H9 (cell line): ENCODE results near the gene TMEM80. TPM values are rescaled to one million over a fixed set of nuclear protein-coding genes. Genes with fewer than 3 reads are reported as not detected.

Experiments
- DNase-seq: peaks from one replicate; pipeline ENCODE4 v3.0.0-alpha.2; 2017
- H2AFZ ChIP-seq: one replicate; pipeline ENCODE4 v1.6.1; 2013; ENCODE audit warnings: mild to moderate bottlenecking, low read length, control low read depth, moderate library complexity
- H2AK5ac ChIP-seq: 2 replicates; pipeline ENCODE4 v1.6.1; 2013; ENCODE audit warnings: low read length, control low read depth, mixed read lengths; ENCODE audit not compliant: insufficient read length
- H2BK120ac ChIP-seq: one replicate; pipeline ENCODE4 v1.6.1; 2013; ENCODE audit warnings: low read depth, mild to moderate bottlenecking, low read length, control low read depth, inconsistent platforms; ENCODE audit not compliant: poor library complexity, severe bottlenecking
- H2BK12ac ChIP-seq: 2 replicates; pipeline ENCODE4 v1.6.1; 2013; ENCODE audit warnings: low read length, control low read depth, mixed read lengths, low read depth; ENCODE audit not compliant: insufficient read length
- H2BK15ac ChIP-seq: 2 replicates; pipeline ENCODE4 v1.6.1; 2013; ENCODE audit warnings: low read depth, low read length, control low read depth
- H2BK20ac ChIP-seq: one replicate; pipeline ENCODE4 v1.6.1; 2013; ENCODE audit warnings: low read depth, mild to moderate bottlenecking, low read length, control low read depth, inconsistent platforms; ENCODE audit not compliant: poor library complexity, severe bottlenecking
- H2BK5ac ChIP-seq: 2 replicates; pipeline ENCODE4 v1.6.1; 2013; ENCODE audit warnings: low read length, control low read depth, mixed read lengths; ENCODE audit not compliant: insufficient read length
- H3K14ac ChIP-seq: 2 replicates; pipeline ENCODE4 v1.6.1; 2013; ENCODE audit warnings: low read length, control low read depth; ENCODE audit not compliant: insufficient read depth
- H3K18ac ChIP-seq: 2 replicates; pipeline ENCODE4 v1.6.1; 2013; ENCODE audit warnings: low read depth, mild to moderate bottlenecking, mixed read lengths, low read length, control low read depth; ENCODE audit not compliant: insufficient read length
- H3K23ac ChIP-seq: 2 replicates; pipeline ENCODE4 v1.6.1; 2013; ENCODE audit warnings: low read length, control low read depth, mixed read lengths, low read depth; ENCODE audit not compliant: insufficient read length
- H3K23me2 ChIP-seq: 2 replicates; pipeline ENCODE4 v1.6.1; 2013; ENCODE audit warnings: low read depth, mild to moderate bottlenecking, mixed read lengths, low read length, control low read depth; ENCODE audit not compliant: insufficient read length, poor library complexity, severe bottlenecking
- H3K27ac ChIP-seq: 2 replicates; pipeline ENCODE4 v1.5.1; 2013; ENCODE audit warnings: low read length, control low read depth, mixed read lengths, low read depth; ENCODE audit not compliant: insufficient read length
- H3K27me3 ChIP-seq: 2 replicates; pipeline ENCODE4 v1.6.1; 2013; ENCODE audit warnings: low read length, control low read depth, inconsistent platforms; ENCODE audit not compliant: insufficient read depth
- H3K4ac ChIP-seq: 2 replicates; pipeline ENCODE4 v1.6.1; 2013; ENCODE audit warnings: low read depth, mild to moderate bottlenecking, control low read depth, inconsistent platforms, low read length, moderate library complexity
- H3K4me1 ChIP-seq: 2 replicates; pipeline ENCODE4 v1.6.1; 2013; ENCODE audit warnings: low read length, control low read depth, inconsistent platforms; ENCODE audit not compliant: insufficient read depth
- H3K4me2 ChIP-seq: 2 replicates; pipeline ENCODE4 v1.6.1; 2013; ENCODE audit warnings: low read length, control low read depth, mixed read lengths; ENCODE audit not compliant: insufficient read length, insufficient read depth
- H3K56ac ChIP-seq: 2 replicates; pipeline ENCODE4 v1.6.1; 2013; ENCODE audit warnings: low read depth, mild to moderate bottlenecking, mixed read lengths, low read length, control low read depth; ENCODE audit not compliant: insufficient read length
- H3K79me1 ChIP-seq: 2 replicates; pipeline ENCODE4 v1.6.1; 2013; ENCODE audit warnings: low read depth, mild to moderate bottlenecking, moderate library complexity, low read length, control low read depth, inconsistent platforms; ENCODE audit not compliant: insufficient read depth, poor library complexity, severe bottlenecking
- H3K79me2 ChIP-seq: 2 replicates; pipeline ENCODE4 v1.6.1; 2013; ENCODE audit warnings: low read length, control low read depth, inconsistent platforms; ENCODE audit not compliant: insufficient read depth
- H3K9ac ChIP-seq: 2 replicates; pipeline ENCODE4 v1.6.1; 2013; ENCODE audit warnings: low read length, control low read depth, mixed read lengths; ENCODE audit not compliant: insufficient read length; ENCODE audit errors: extremely low read depth
- H3K9me3 ChIP-seq: one replicate; pipeline ENCODE4 v1.6.1; 2013; ENCODE audit warnings: low read depth, low read length, inconsistent platforms; ENCODE audit not compliant: control insufficient read depth
- H3T11ph ChIP-seq: one replicate; pipeline ENCODE4 v1.6.1; 2013; ENCODE audit warnings: mild to moderate bottlenecking, low read length, control low read depth, inconsistent platforms
- H4K20me1 ChIP-seq: one replicate; pipeline ENCODE4 v1.6.1; 2013; ENCODE audit not compliant: control insufficient read depth, insufficient read length, insufficient read depth
- H4K5ac ChIP-seq: 2 replicates; pipeline ENCODE4 v1.6.1; 2013; ENCODE audit warnings: low read depth, mild to moderate bottlenecking, mixed read lengths, low read length, control low read depth; ENCODE audit not compliant: insufficient read length
- H4K8ac ChIP-seq: replicated peaks from 2 replicates; pipeline ENCODE4 v1.6.1; 2013; ENCODE audit warnings: low read length, control low read depth, mixed read lengths, low read depth; ENCODE audit not compliant: insufficient read length
- H4K91ac ChIP-seq: 2 replicates; pipeline ENCODE4 v1.6.1; 2013; ENCODE audit warnings: low read depth, mild to moderate bottlenecking, moderate library complexity, mixed read lengths, low read length, control low read depth; ENCODE audit not compliant: insufficient read length
- H3K27ac Mint-ChIP-seq, 3 experiments: 2 replicates in 2 of 3; 3 replicates in 1 of 3; pipeline ENCODE4 v1.8.0; 2020 to 2021; ENCODE audit warnings: mixed read lengths in 3 of 3, mild to moderate bottlenecking in 1 of 3, moderate library complexity in 1 of 3
- H3K27me3 Mint-ChIP-seq: 2 replicates; pipeline ENCODE4 v1.8.0; 2021; ENCODE audit warnings: low read depth, mild to moderate bottlenecking, moderate library complexity, mixed read lengths
- H3K36me3 Mint-ChIP-seq, 3 experiments: 2 replicates in 2 of 3; 3 replicates in 1 of 3; pipeline ENCODE4 v1.8.0; 2020 to 2021; ENCODE audit warnings: low read depth in 3 of 3, mixed read lengths in 3 of 3; ENCODE audit not compliant: insufficient read depth in 1 of 3
- H3K4me1 Mint-ChIP-seq, 2 experiments: 2 replicates each; pipeline ENCODE4 v1.8.0; 2020; ENCODE audit warnings: mixed read lengths in 2 of 2
- H3K4me3 Mint-ChIP-seq, 2 experiments: 2 replicates in 1 of 2; 3 replicates in 1 of 2; pipeline ENCODE4 v1.8.0; 2020 to 2021; ENCODE audit warnings: mild to moderate bottlenecking in 2 of 2, mixed read lengths in 2 of 2, moderate library complexity in 1 of 2
- H3K9me3 Mint-ChIP-seq, 2 experiments: 2 replicates in 1 of 2; 3 replicates in 1 of 2; pipeline ENCODE4 v1.8.0; 2020; ENCODE audit warnings: mild to moderate bottlenecking in 2 of 2, mixed read lengths in 2 of 2, moderate library complexity in 1 of 2
- CTCF ChIP-seq: fragments of 200-600 bp; sonication (generic); conservative IDR thresholded peaks from 3 replicates; pipeline ENCODE4 v1.8.0; 2021; ENCODE audit warnings: antibody characterized with exemption, mild to moderate bottlenecking
- WGBS: extraction: QIAGEN DNeasy Blood & Tissue Kit; methylation state at CpG from one replicate; pipeline ENCODE4 v1.1.7; 2013; ENCODE audit warnings: missing lambda C conversion rate, low lambda C conversion rate, mixed read lengths; ENCODE audit not compliant: insufficient read length; ENCODE audit errors: extremely low coverage; 5-methylcytosine and 5-hydroxymethylcytosine counted together
- total RNA-seq: library from RNA; stranded (reverse); gene quantifications from 2 replicates; pipeline ENCODE4 v1.2.1, GENCODE V29; 2021

TMEM80 gene
- total RNA-seq, 1 experiment from 2014 or later, result 23.6 TPM

GRCh38 chr11:708511-708910 lies 12.9 kb downstream of the TMEM80 start:
- H4K20me1 ChIP-seq, result no peaks in the 10 kb centered on the region
- TF ChIP-seq CTCF, result no peak
- H3K27ac Mint-ChIP-seq, result no peak overlapping the region

More at GRCh38 chr11:708511-708910, 12.9 kb downstream of the TMEM80 start:
- DNase-seq, result no peak
- H3K4me1 ChIP-seq, result peaks cover 5% of the 10 kb centered on the region; the same call in 1 of the 2 replicates
- H3K4ac ChIP-seq, result no peak overlapping the region
- no peaks in the 10 kb centered on the region for H3K27me3 ChIP-seq
- H2BK20ac ChIP-seq, result no peak overlapping the region
- Mint-ChIP-seq H3K36me3 (peaks cover 0 to 6% (median 0%) of the 10 kb centered on the region in 3 experiments; a peak in 1 of 7 replicates), H3K4me3 (no peak overlapping the region), H3K9me3 (no peaks in the 10 kb centered on the region), H3K27me3 (no peaks in the 10 kb centered on the region; the same call in 1 of the 2 replicates), H3K4me1 (peaks cover 15 to 33% of the 10 kb centered on the region in 2 experiments)
- no peaks in the 10 kb centered on the region for H3K9me3 ChIP-seq
- no peak overlapping the region for H2AK5ac ChIP-seq
- H3K79me1 ChIP-seq, result no peaks in the 10 kb centered on the region
- no peak overlapping the region for H4K8ac ChIP-seq
- no peak overlapping the region for H3T11ph ChIP-seq
- no peak overlapping the region for H3K27ac ChIP-seq
- no peak overlapping the region for H3K18ac ChIP-seq
- H2BK5ac ChIP-seq, result no peak overlapping the region
- no peak overlapping the region for H3K14ac ChIP-seq
- no peak overlapping the region for H2BK12ac ChIP-seq
- no peak overlapping the region for H4K5ac ChIP-seq
- no peak overlapping the region for H2AFZ ChIP-seq
- no peak overlapping the region for H3K23ac ChIP-seq
- no peak overlapping the region for H2BK15ac ChIP-seq
- H2BK120ac ChIP-seq, result no peak overlapping the region
- H3K9ac ChIP-seq, result no peak overlapping the region
- no peaks in the 10 kb centered on the region for H3K79me2 ChIP-seq
- peaks cover 3% of the 10 kb centered on the region for H3K23me2 ChIP-seq
- WGBS, result no CpG with 5 or more reads among the region's 7 CpGs
- no peak overlapping the region for H3K56ac ChIP-seq
- no peak overlapping the region for H4K91ac ChIP-seq
- no peak overlapping the region for H3K4me2 ChIP-seq
